ENCODE measurements around the gene SRP14.
"Not testable (repeated sequence)": the region's sequence is repeated elsewhere in the genome, so short reads cannot be mapped to it uniquely, and the experiment has no call there.

SRP14 gene

GRCh38 chr15:40038638-40039543, at the start of gene SRP14:
Gene SRP14 (minus strand): TSS chr15:40039181. CDS start chr15:40039116, 65 bp downstream.
- no peak for FAIRE-seq

- no peak for FAIRE-seq
Measured at GRCh38 chr15:40087991-40088928, 49.3 kb upstream of the SRP14 start.

GRCh38 chr15:40087068-40087810, 48.3 kb upstream of the SRP14 start:
- no peak for FAIRE-seq

GRCh38 chr15:40085266-40085665, 46.3 kb upstream of the SRP14 start:
- FAIRE-seq = no peak

GRCh38 chr15:40084650-40085049, 45.7 kb upstream of the SRP14 start:
- FAIRE-seq = no peak

- FAIRE-seq = no peak
Measured at GRCh38 chr15:40082195-40082883, 43.4 kb upstream of the SRP14 start.

- FAIRE-seq = peak; percentile 96
Measured at GRCh38 chr15:40081691-40082194, 42.8 kb upstream of the SRP14 start.

GRCh38 chr15:40080847-40081246, 41.9 kb upstream of the SRP14 start:
- FAIRE-seq = no peak

GRCh38 chr15:40080104-40080503, 41.1 kb upstream of the SRP14 start:
- no peak for FAIRE-seq

- no peak for FAIRE-seq
Measured at GRCh38 chr15:40079456-40079855, 40.5 kb upstream of the SRP14 start.

GRCh38 chr15:40075298-40076044, 36.5 kb upstream of the SRP14 start:
- no peak for FAIRE-seq

GRCh38 chr15:40074656-40075055, 35.7 kb upstream of the SRP14 start:
- not testable (repeated sequence) for FAIRE-seq

- not testable (repeated sequence) for FAIRE-seq
Measured at GRCh38 chr15:40073716-40074490, 34.9 kb upstream of the SRP14 start.

- FAIRE-seq = no peak
Measured at GRCh38 chr15:40072216-40072990, 33.4 kb upstream of the SRP14 start.

GRCh38 chr15:40070608-40071218, 31.7 kb upstream of the SRP14 start:
- no peak for FAIRE-seq

GRCh38 chr15:40070166-40070557, 31.2 kb upstream of the SRP14 start:
- FAIRE-seq = no peak

GRCh38 chr15:40069178-40070165, 30.5 kb upstream of the SRP14 start:
- no peak for FAIRE-seq

Data from A204.1 (cell line).